Measurements from ENCODE around the gene PRRT2. TPM values are rescaled to one million over a fixed set of nuclear protein-coding genes. Genes with fewer than 3 reads are reported as not detected.

PRRT2 gene
- total RNA-seq: 24.6 to 25.5 TPM (median 24.7 TPM) in 3 replicates

DNA sequence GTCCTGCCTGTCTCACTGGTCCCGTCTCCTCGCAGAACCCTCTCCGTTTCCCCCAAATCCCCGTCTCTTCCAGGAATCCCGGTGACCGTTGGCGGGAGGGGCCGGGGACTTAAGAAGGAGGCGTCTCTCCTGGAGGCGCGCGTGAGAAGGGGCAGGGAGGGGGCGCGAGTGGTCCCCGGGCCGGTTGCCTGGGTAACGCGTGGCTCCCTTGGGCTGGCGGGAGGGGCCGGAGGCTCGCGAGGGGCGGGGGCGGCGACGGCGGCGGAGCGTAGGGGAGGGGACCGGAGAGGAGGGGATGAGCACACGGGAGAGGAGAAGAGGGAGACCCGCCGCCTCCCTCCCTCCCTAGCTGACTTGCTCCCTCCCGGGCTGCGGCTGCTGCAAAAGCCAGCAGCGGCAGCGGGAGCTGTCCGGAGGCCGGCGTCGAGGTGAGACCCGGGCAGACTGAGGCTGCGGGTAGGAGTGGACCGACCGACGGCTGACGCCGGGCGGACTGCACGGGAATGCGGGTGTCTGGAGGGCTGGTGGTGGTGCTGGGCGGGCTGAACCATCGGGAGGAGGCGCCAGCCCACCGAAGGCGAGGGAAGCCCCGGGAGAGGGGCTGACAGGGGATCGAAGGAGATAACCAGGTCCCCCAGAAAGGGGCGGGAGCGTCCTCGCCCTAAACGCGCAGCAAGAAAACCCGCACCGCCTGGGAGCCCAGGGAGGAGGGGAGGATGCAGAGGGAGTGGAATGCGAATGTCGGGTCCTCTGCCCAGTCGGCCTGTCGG lies at the start of gene PRRT2:
TSS of gene PRRT2 (plus strand) at position 298 of the 770 bp plus-strand sequence. CDS start 862 bp downstream, outside the sequence.
- Mint-ChIP-seq H3K9me3 (no peaks in the 10 kb centered on the region), H3K27me3 (ENCODE audit: low read depth) (no peaks in the 10 kb centered on the region), H3K27ac (peak within 1 kb of the TSS; percentile 99), H3K4me3 (peak within 1 kb of the TSS; percentile 80), H3K36me3 (peaks cover 1% of the 10 kb centered on the region), H3K4me1 (peaks cover 73% of the 10 kb centered on the region)
- DNase-seq (ENCODE audit: low spot score in 2 of 2, unreplicated experiment in 2 of 2): peak; percentile 69 to 76
- TF ChIP-seq, protein P1, sequence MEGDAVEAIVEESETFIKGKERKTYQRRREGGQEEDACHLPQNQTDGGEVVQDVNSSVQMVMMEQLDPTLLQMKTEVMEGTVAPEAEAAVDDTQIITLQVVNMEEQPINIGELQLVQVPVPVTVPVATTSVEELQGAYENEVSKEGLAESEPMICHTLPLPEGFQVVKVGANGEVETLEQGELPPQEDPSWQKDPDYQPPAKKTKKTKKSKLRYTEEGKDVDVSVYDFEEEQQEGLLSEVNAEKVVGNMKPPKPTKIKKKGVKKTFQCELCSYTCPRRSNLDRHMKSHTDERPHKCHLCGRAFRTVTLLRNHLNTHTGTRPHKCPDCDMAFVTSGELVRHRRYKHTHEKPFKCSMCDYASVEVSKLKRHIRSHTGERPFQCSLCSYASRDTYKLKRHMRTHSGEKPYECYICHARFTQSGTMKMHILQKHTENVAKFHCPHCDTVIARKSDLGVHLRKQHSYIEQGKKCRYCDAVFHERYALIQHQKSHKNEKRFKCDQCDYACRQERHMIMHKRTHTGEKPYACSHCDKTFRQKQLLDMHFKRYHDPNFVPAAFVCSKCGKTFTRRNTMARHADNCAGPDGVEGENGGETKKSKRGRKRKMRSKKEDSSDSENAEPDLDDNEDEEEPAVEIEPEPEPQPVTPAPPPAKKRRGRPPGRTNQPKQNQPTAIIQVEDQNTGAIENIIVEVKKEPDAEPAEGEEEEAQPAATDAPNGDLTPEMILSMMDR (IDR thresholded peaks at IDR 0.05; ENCODE audit: unreplicated experiment): no peak

DNA sequence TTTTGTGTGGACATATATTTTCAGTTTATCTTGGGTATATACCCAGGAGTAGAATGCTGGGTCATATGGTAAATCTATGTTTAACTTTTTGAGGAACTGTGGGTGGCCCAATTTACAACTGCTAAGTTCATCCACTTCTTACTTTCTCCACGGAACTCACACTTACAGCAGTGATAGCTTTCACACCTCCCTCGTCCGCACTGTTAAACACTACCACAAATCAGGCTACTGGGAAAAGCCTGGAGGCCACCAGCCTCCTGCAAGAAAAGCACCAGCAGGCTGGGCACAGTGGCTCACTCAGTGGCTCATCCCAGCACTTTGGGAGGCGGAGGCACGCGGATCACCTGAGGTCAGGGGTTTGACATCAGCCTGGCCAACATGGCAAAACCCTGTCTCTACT lies 48.7 kb upstream of the PRRT2 start:
- TF ChIP-seq, protein P1 (IDR thresholded peaks at IDR 0.05; ENCODE audit: unreplicated experiment): no peak
- Mint-ChIP-seq H3K4me3 (no peak overlapping the region), H3K27me3 (ENCODE audit: low read depth) (no peaks in the 10 kb centered on the region), H3K36me3 (no peaks in the 10 kb centered on the region), H3K4me1 (peaks cover 17% of the 10 kb centered on the region), H3K9me3 (no peaks in the 10 kb centered on the region), H3K27ac (no peak overlapping the region)
- no peak for DNase-seq (ENCODE audit: low spot score in 2 of 2, unreplicated experiment in 2 of 2)

DNA sequence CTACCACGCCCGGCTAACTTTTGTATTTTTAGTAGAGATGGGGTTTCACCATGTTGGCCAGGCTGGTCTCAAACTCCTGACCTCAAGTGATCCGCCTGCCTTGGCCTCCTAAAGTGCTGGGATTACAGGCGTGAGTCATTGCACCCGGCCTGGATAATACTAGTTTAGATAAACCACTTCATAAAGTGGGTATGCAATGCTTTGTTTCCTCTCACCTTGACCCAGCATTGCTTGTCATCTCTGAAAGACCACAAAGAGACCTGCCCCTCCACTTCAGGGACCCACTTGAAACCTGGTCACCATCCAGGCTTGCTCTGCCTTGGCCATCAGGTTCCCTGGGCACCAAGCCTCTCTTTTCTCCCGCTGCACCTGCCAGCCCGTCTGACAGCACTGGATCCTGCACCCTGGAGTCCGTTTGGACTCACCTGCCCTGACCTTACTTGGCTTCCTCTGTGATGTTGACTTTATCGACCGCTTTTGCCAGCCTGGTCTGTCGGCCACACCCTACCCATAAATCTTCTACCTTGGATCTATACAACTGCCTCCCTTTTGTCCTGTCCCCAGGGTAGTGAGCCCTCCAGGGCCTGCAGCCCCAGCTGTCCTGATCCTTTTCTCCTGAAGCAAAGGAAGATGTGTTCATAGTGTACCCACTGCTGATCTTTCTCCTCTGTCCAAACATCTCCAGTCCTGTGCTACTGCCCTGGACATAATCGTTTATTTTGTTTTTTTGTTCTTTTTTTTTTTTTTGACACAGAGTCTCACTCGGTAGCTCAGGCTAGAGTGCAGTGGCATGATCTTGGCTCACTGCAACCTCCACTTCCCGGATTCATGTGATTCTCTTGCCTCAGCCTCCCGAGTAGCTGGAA lies 46.6 kb upstream of the PRRT2 start:
- Mint-ChIP-seq H3K36me3 (no peaks in the 10 kb centered on the region), H3K27me3 (ENCODE audit: low read depth) (no peaks in the 10 kb centered on the region), H3K9me3 (no peaks in the 10 kb centered on the region), H3K4me1 (peaks cover 20% of the 10 kb centered on the region), H3K27ac (no peak overlapping the region), H3K4me3 (no peak overlapping the region)
- no peak for DNase-seq (ENCODE audit: low spot score in 2 of 2, unreplicated experiment in 2 of 2)
- TF ChIP-seq, protein P1 (IDR thresholded peaks at IDR 0.05; ENCODE audit: unreplicated experiment): no peak

DNA sequence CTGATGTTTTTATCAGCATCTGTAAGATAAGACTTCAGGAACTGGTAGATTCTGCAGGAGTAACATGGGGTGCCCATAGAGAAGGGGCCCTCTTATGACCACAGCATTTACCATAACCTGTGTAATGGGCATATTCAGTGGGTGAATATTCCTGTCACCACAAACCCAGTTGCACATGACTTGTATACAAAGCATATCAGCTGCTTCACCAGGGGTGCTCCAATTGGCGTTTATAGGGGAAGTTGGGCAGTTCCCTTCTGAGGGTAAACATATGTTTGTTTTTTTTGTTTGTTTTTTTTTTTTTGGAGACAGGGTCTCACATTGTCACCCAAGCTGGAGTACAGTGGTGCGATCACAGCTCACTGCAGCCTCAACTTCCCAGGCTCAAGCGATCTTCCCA lies 45.4 kb upstream of the PRRT2 start:
- no peak for DNase-seq (ENCODE audit: low spot score in 2 of 2, unreplicated experiment in 2 of 2)
- TF ChIP-seq, protein P1 (IDR thresholded peaks at IDR 0.05; ENCODE audit: unreplicated experiment): no peak
- Mint-ChIP-seq H3K4me3 (no peak overlapping the region), H3K27ac (no peak overlapping the region), H3K4me1 (peaks cover 17% of the 10 kb centered on the region), H3K36me3 (no peaks in the 10 kb centered on the region), H3K27me3 (ENCODE audit: low read depth) (no peaks in the 10 kb centered on the region), H3K9me3 (no peaks in the 10 kb centered on the region)

- Mint-ChIP-seq H3K9me3 (no peaks in the 10 kb centered on the region), H3K27ac (no peak overlapping the region), H3K4me1 (peaks cover 15% of the 10 kb centered on the region), H3K27me3 (ENCODE audit: low read depth) (no peaks in the 10 kb centered on the region), H3K36me3 (no peaks in the 10 kb centered on the region), H3K4me3 (no peak overlapping the region)
- DNase-seq (ENCODE audit: low spot score in 2 of 2, unreplicated experiment in 2 of 2): no peak
- TF ChIP-seq, protein P1 (IDR thresholded peaks at IDR 0.05; ENCODE audit: unreplicated experiment): no peak
These were observed 44.9 kb upstream of the PRRT2 start for GRCh38 chr16:29767062-29767461.
